HG02884 (cell line): Measurements from ENCODE around the gene TSHZ2.
"Not testable (repeated sequence)": the region's sequence is repeated elsewhere in the genome, so short reads cannot be mapped to it uniquely, and the experiment has no call there.

Experiments used
- ATAC-seq: cut with Tn5 transposase; IDR thresholded peaks from one replicate; pipeline ENCODE4 v1.9.1; 2021; ENCODE audit warnings: mild to moderate bottlenecking, moderate library complexity; ENCODE audit not compliant: unreplicated experiment

TSHZ2 gene

GRCh38 chr20:53399592-53400335 is 427.6 kb downstream of the TSHZ2 start:
- ATAC-seq = no peak

- no peak for ATAC-seq
Observed at GRCh38 chr20:53402233-53403005, 430.3 kb downstream of the TSHZ2 start.

GRCh38 chr20:53403029-53403428 is 430.9 kb downstream of the TSHZ2 start:
- ATAC-seq = no peak

GRCh38 chr20:53405139-53405538 is 433.0 kb downstream of the TSHZ2 start:
- ATAC-seq = no peak

GRCh38 chr20:53406580-53406979 is 434.4 kb downstream of the TSHZ2 start:
- no peak for ATAC-seq

GRCh38 chr20:53408691-53409446 is 436.7 kb downstream of the TSHZ2 start:
- ATAC-seq = no peak

GRCh38 chr20:53409447-53409717 is 437.2 kb downstream of the TSHZ2 start:
- no peak for ATAC-seq

GRCh38 chr20:53411129-53411528 is 439.0 kb downstream of the TSHZ2 start:
- no peak for ATAC-seq

- no peak for ATAC-seq
Observed at GRCh38 chr20:53411891-53412290, 439.7 kb downstream of the TSHZ2 start.

- no peak for ATAC-seq
Observed at GRCh38 chr20:53412577-53413185, 440.5 kb downstream of the TSHZ2 start.

- ATAC-seq = peak; percentile 98
Observed at GRCh38 chr20:53413186-53413631, 441.1 kb downstream of the TSHZ2 start.

GRCh38 chr20:53413845-53414244 is 441.7 kb downstream of the TSHZ2 start:
- not testable (repeated sequence) for ATAC-seq

GRCh38 chr20:53419693-53420460 is 447.7 kb downstream of the TSHZ2 start:
- no peak for ATAC-seq

- ATAC-seq = no peak
Observed at GRCh38 chr20:53421343-53421742, 449.2 kb downstream of the TSHZ2 start.

- ATAC-seq = no peak
Observed at GRCh38 chr20:53422039-53422438, 449.9 kb downstream of the TSHZ2 start.

- no peak for ATAC-seq
Observed at GRCh38 chr20:53423587-53424146, 451.5 kb downstream of the TSHZ2 start.

GRCh38 chr20:53425481-53425880 is 453.3 kb downstream of the TSHZ2 start:
- no peak for ATAC-seq

GRCh38 chr20:53425941-53426340 is 453.8 kb downstream of the TSHZ2 start:
- ATAC-seq = no peak

GRCh38 chr20:53426766-53427312 is 454.7 kb downstream of the TSHZ2 start:
- ATAC-seq = no peak

GRCh38 chr20:53427951-53428350 is 455.8 kb downstream of the TSHZ2 start:
- ATAC-seq = no peak
